Astrocyte of the spinal cord (primary cell): Measurements from ENCODE around the gene PRKRA.

Experiments used
- DNase-seq: peaks from one replicate; pipeline ENCODE4 v3.0.0; 2011; ENCODE audit warnings: low read depth, low spot score
- H3K4me3 ChIP-seq: 2 replicates; pipeline ENCODE4 v1.5.1; 2011; ENCODE audit warnings: low read depth, mild to moderate bottlenecking, low read length, moderate library complexity
- CTCF ChIP-seq: IDR thresholded peaks from 2 replicates; pipeline ENCODE4 v1.5.1; 2012; ENCODE audit warnings: low read depth, mild to moderate bottlenecking, low read length, inconsistent platforms
- in situ Hi-C: cut with HindIII; loops from 2 replicates; pipeline ENCODE4 v1.10.0; 2017; ENCODE audit warnings: low sequenced_read_pairs

PRKRA gene

GRCh38 chr2:178409261-178409660, 41.7 kb downstream of the PRKRA start:
- no peak for DNase-seq
- no peak for TF ChIP-seq CTCF
- H3K4me3 ChIP-seq = no peak overlapping the region
- in situ Hi-C loops = no loop called here

- H3K4me3 ChIP-seq = no peak overlapping the region
- DNase-seq = peak; percentile 73
- in situ Hi-C loops = no loop called here
- no peak for TF ChIP-seq CTCF
These were observed 46.6 kb downstream of the PRKRA start for GRCh38 chr2:178404368-178404767.

GRCh38 chr2:178403671-178404306, 47.2 kb downstream of the PRKRA start:
- DNase-seq = no peak
- no peak overlapping the region for H3K4me3 ChIP-seq
- no peak for TF ChIP-seq CTCF
- in situ Hi-C loops = no loop called here

- in situ Hi-C loops = no loop called here
- no peak for DNase-seq
- H3K4me3 ChIP-seq = no peak overlapping the region
- no peak for TF ChIP-seq CTCF
These were observed 49.0 kb downstream of the PRKRA start for GRCh38 chr2:178401994-178402437.

GRCh38 chr2:178397002-178397605, 53.9 kb downstream of the PRKRA start:
- TF ChIP-seq CTCF = peak; percentile 65
- in situ Hi-C loops = no loop called here
- no peak overlapping the region for H3K4me3 ChIP-seq
- peak; percentile 56 for DNase-seq

- no peak overlapping the region for H3K4me3 ChIP-seq
- in situ Hi-C loops = no loop called here
- no peak for TF ChIP-seq CTCF
- DNase-seq = no peak
These were observed 54.9 kb downstream of the PRKRA start for GRCh38 chr2:178395941-178396570.
